Natural killer cell (primary cell): ENCODE results near the gene MPRIP. TPM values are rescaled to one million over a fixed set of nuclear protein-coding genes. Genes with fewer than 3 reads are reported as not detected.
A peak's percentile ranks its signal among the peaks of the same experiment; 100 is the strongest.

Experiments
- ATAC-seq, 3 donors: fragments of 150-1000 bp in 2 of 3; fragments of 200-7000 bp in 1 of 3; cut with Tn5 transposase; 1 replicate in 1 of 3; 2 replicates in 2 of 3; pipeline ENCODE4 v1.10.0; 2021; ENCODE audit warnings: mild to moderate bottlenecking in 2 of 3, moderate library complexity in 2 of 3
- DNase-seq, 2 donors: peaks; one replicate each; pipeline versions ENCODE4 v3.0.0 to v3.0.0-alpha.2; 2013 to 2021; ENCODE audit warnings: mixed read lengths in 1 of 2
- H3K27ac ChIP-seq: one replicate; pipeline ENCODE4 v1.5.1; 2013; ENCODE audit warnings: mild to moderate bottlenecking, low read length
- H3K27me3 ChIP-seq: one replicate; pipeline ENCODE4 v1.6.1; 2013; ENCODE audit warnings: low read length; ENCODE audit not compliant: control insufficient read depth, insufficient read depth
- H3K36me3 ChIP-seq: one replicate; pipeline ENCODE4 v1.6.1; 2013; ENCODE audit warnings: low read length; ENCODE audit not compliant: control insufficient read depth, insufficient read depth
- H3K4me1 ChIP-seq: one replicate; pipeline ENCODE4 v1.6.1; 2013; ENCODE audit warnings: low read length; ENCODE audit not compliant: control insufficient read depth, insufficient read depth
- H3K4me3 ChIP-seq: one replicate; pipeline ENCODE4 v1.5.1; 2013; ENCODE audit warnings: low read length
- H3K9me3 ChIP-seq: one replicate; pipeline ENCODE4 v1.6.1; 2013; ENCODE audit warnings: low read length; ENCODE audit not compliant: control insufficient read depth, insufficient read depth
- H3K27ac Mint-ChIP-seq, 2 donors: one replicate each; pipeline ENCODE4 v1.8.0; 2022; ENCODE audit warnings: mild to moderate bottlenecking in 2 of 2, mixed read lengths in 2 of 2, moderate library complexity in 1 of 2
- H3K27me3 Mint-ChIP-seq, 2 donors: one replicate each; pipeline ENCODE4 v1.8.0; 2022; ENCODE audit warnings: low read depth in 2 of 2, mixed read lengths in 2 of 2
- H3K36me3 Mint-ChIP-seq: one replicate; pipeline ENCODE4 v1.8.0; 2022; ENCODE audit warnings: mixed read lengths
- H3K4me1 Mint-ChIP-seq, 2 donors: one replicate each; pipeline ENCODE4 v1.8.0; 2022; ENCODE audit warnings: mixed read lengths in 2 of 2
- H3K4me3 Mint-ChIP-seq: one replicate; pipeline ENCODE4 v1.8.0; 2022; ENCODE audit warnings: mild to moderate bottlenecking, moderate library complexity, mixed read lengths
- H3K9me3 Mint-ChIP-seq, 2 donors: one replicate each; pipeline ENCODE4 v1.8.0; 2022; ENCODE audit warnings: mixed read lengths in 2 of 2
- CTCF ChIP-seq: fragments of 200-600 bp; IDR thresholded peaks from one replicate; pipeline ENCODE4 v1.8.0; 2022; ENCODE audit warnings: antibody characterized with exemption
- WGBS: methylation state at CpG from one replicate; pipeline ENCODE4 v1.1.7; 2013; ENCODE audit warnings: missing lambda C conversion rate; ENCODE audit not compliant: insufficient coverage; 5-methylcytosine and 5-hydroxymethylcytosine counted together
- intact Hi-C: fragments of 100-400 bp; cut with micrococcal nuclease; formaldehyde crosslinking; loops from one replicate; pipeline ENCODE4 v1.14.2; 2022
- total RNA-seq, 4 donors: library from RNA; stranded (reverse); fragments of 120-200 nt in 1 of 4; gene quantifications; one replicate each; pipeline versions ENCODE4 v1.2.3 to v1.2.4, GENCODE V29; 2013 to 2022

Gene MPRIP
- total RNA-seq, 3 donors from 2014 or later (not counting 1 experiment from before 2014, with no cell fraction given), result 225 to 272 (median 229) TPM

GRCh38 chr17:17204041-17204591, 161.9 kb downstream of the MPRIP start:
- no peaks in the 10 kb centered on the region for H3K27me3 ChIP-seq
- peak; percentile 28 to 36 for DNase-seq
- peak in 2 of 3 donors; percentile 24 to 25 for ATAC-seq
- peaks cover 43% of the 10 kb centered on the region for H3K4me1 ChIP-seq
- peak overlapping the region; percentile 45 for H3K27ac ChIP-seq
- WGBS, result 35% methylated on average over 15 of the region's 15 CpGs
- peaks cover 22 to 41% of the 10 kb centered on the region in 2 donors for H3K4me1 Mint-ChIP-seq
- no peak overlapping the region for H3K4me3 ChIP-seq
- peaks cover 2% of the 10 kb centered on the region for H3K36me3 ChIP-seq
- no peaks in the 10 kb centered on the region for H3K9me3 ChIP-seq
- peak overlapping the region; percentile 23 to 87 for H3K27ac Mint-ChIP-seq
- H3K27me3 Mint-ChIP-seq, result no peaks in the 10 kb centered on the region
- intact Hi-C loops, result loop anchor here (10.0 kb wide), 1 partner anchor 89 kb away; no protein-coding TSS in a partner anchor
- no peak for TF ChIP-seq CTCF
- H3K4me3 Mint-ChIP-seq, result peak overlapping the region; percentile 80
- no peaks in the 10 kb centered on the region for H3K36me3 Mint-ChIP-seq
- H3K9me3 Mint-ChIP-seq, result no peaks in the 10 kb centered on the region

GRCh38 chr17:17204635-17205231, 162.5 kb downstream of the MPRIP start:
- Mint-ChIP-seq H3K4me3 (peak overlapping the region; percentile 80), H3K4me1 (peaks cover 22 to 41% of the 10 kb centered on the region in 2 donors), H3K36me3 (no peaks in the 10 kb centered on the region), H3K27ac (peak overlapping the region; percentile 23 to 87), H3K27me3 (no peaks in the 10 kb centered on the region), H3K9me3 (no peaks in the 10 kb centered on the region)
- Histone ChIP-seq H3K4me1 (peaks cover 43% of the 10 kb centered on the region), H3K27me3 (no peaks in the 10 kb centered on the region), H3K9me3 (no peaks in the 10 kb centered on the region), H3K4me3 (peak overlapping the region; percentile 53), H3K36me3 (peaks cover 2% of the 10 kb centered on the region), H3K27ac (peak overlapping the region; percentile 45)
- TF ChIP-seq CTCF, result no peak
- no peak for DNase-seq
- no peak for ATAC-seq
- WGBS, result 74% methylated on average over 14 of the region's 14 CpGs
- intact Hi-C loops, result loop anchor here (5.0 to 10.0 kb wide), 2 partner anchors 90 to 98 kb away; partner anchors contain the start of gene NT5M

- no peaks in the 10 kb centered on the region for H3K9me3 Mint-ChIP-seq
- no peaks in the 10 kb centered on the region for H3K9me3 ChIP-seq
- no peaks in the 10 kb centered on the region for H3K27me3 Mint-ChIP-seq
- no peaks in the 10 kb centered on the region for H3K27me3 ChIP-seq
- H3K27ac ChIP-seq, result peak overlapping the region; percentile 55
- peaks cover 43% of the 10 kb centered on the region for H3K4me1 ChIP-seq
- H3K4me3 ChIP-seq, result peak overlapping the region; percentile 53
- peak overlapping the region; percentile 80 for H3K4me3 Mint-ChIP-seq
- intact Hi-C loops, result loop anchor here (1.0 to 10.0 kb wide), 3 partner anchors 32 to 97 kb away; partner anchors contain the start of genes FLCN and NT5M
- H3K36me3 Mint-ChIP-seq, result no peaks in the 10 kb centered on the region
- TF ChIP-seq CTCF, result no peak
- 14% methylated on average over 70 of the region's 70 CpGs for WGBS
- peak; percentile 22 to 40 (median 24) for ATAC-seq
- peak in 1 of 2 donors; percentile 80 for DNase-seq
- peaks cover 22 to 41% of the 10 kb centered on the region in 2 donors for H3K4me1 Mint-ChIP-seq
- peak overlapping the region; percentile 23 to 87 for H3K27ac Mint-ChIP-seq
- peaks cover 2% of the 10 kb centered on the region for H3K36me3 ChIP-seq
Observed at GRCh38 chr17:17205368-17206123, 163.3 kb downstream of the MPRIP start.
